Astrocyte of the cerebellum (primary cell): ENCODE measurements around the gene GAREM2.

Source experiments
- DNase-seq: peaks from one replicate; pipeline ENCODE4 v3.0.0-alpha.2; 2011; ENCODE audit warnings: low read depth
- H3K4me3 ChIP-seq: 2 replicates; pipeline ENCODE4 v1.5.1; 2011; ENCODE audit warnings: mild to moderate bottlenecking, low read depth, low read length, moderate library complexity
- CTCF ChIP-seq: IDR thresholded peaks from 2 replicates; pipeline ENCODE4 v1.5.1; 2012; ENCODE audit warnings: low read length, low read depth, moderate library complexity, mild to moderate bottlenecking; ENCODE audit errors: missing control alignments
- in situ Hi-C: cut with HindIII; loops from 2 replicates; pipeline ENCODE4 v1.10.0; 2017; ENCODE audit warnings: low sequenced_read_pairs

The GAREM2 gene

GRCh38 chr2:26185954-26186770 is 13.3 kb downstream of the GAREM2 start:
- no peak for TF ChIP-seq CTCF
- in situ Hi-C loops: no loop called here
- H3K4me3 ChIP-seq: no peak overlapping the region
- DNase-seq: no peak

GRCh38 chr2:26187114-26187513 is 14.2 kb downstream of the GAREM2 start:
- in situ Hi-C loops: no loop called here
- TF ChIP-seq CTCF: no peak
- no peak overlapping the region for H3K4me3 ChIP-seq
- DNase-seq: no peak

GRCh38 chr2:26187537-26188104 is 14.7 kb downstream of the GAREM2 start:
- no peak for TF ChIP-seq CTCF
- no peak overlapping the region for H3K4me3 ChIP-seq
- in situ Hi-C loops: no loop called here
- no peak for DNase-seq

GRCh38 chr2:26189123-26189522 is 16.2 kb downstream of the GAREM2 start:
- no peak overlapping the region for H3K4me3 ChIP-seq
- in situ Hi-C loops: no loop called here
- no peak for TF ChIP-seq CTCF
- no peak for DNase-seq

GRCh38 chr2:26189751-26190150 is 16.9 kb downstream of the GAREM2 start:
- TF ChIP-seq CTCF: no peak
- H3K4me3 ChIP-seq: no peak overlapping the region
- in situ Hi-C loops: no loop called here
- DNase-seq: no peak

GRCh38 chr2:26190369-26190768 is 17.5 kb downstream of the GAREM2 start:
- in situ Hi-C loops: no loop called here
- TF ChIP-seq CTCF: no peak
- no peak overlapping the region for H3K4me3 ChIP-seq
- no peak for DNase-seq
